Endodermal cell (in vitro differentiated cells): Measurements from ENCODE around the gene ADGB. TPM values are rescaled to one million over a fixed set of nuclear protein-coding genes. Genes with fewer than 3 reads are reported as not detected.
A peak's percentile ranks its signal among the peaks of the same experiment; 100 is the strongest.

ENCODE experiments used
- DNase-seq: peaks from one replicate; pipeline ENCODE4 v3.0.0-alpha.2; 2017
- H3K27ac ChIP-seq: 2 replicates; pipeline ENCODE4 v1.5.1; 2013; ENCODE audit warnings: mild to moderate bottlenecking, low read depth, low read length, moderate library complexity
- H3K27me3 ChIP-seq: 2 replicates; pipeline ENCODE4 v1.6.1; 2013; ENCODE audit warnings: mild to moderate bottlenecking, low read length, moderate library complexity; ENCODE audit not compliant: insufficient read depth, control insufficient read depth, poor library complexity, severe bottlenecking
- H3K36me3 ChIP-seq: 2 replicates; pipeline ENCODE4 v1.7.0; 2013; ENCODE audit warnings: mild to moderate bottlenecking, low read length, moderate library complexity; ENCODE audit not compliant: control insufficient read depth, insufficient read depth
- H3K4me1 ChIP-seq: one replicate; pipeline ENCODE4 v1.7.0; 2013; ENCODE audit warnings: low read length; ENCODE audit not compliant: control insufficient read depth, insufficient read depth
- H3K4me3 ChIP-seq: 2 replicates; pipeline ENCODE4 v1.5.1; 2013; ENCODE audit warnings: mild to moderate bottlenecking, low read length, moderate library complexity
- H3K9ac ChIP-seq: 2 replicates; pipeline ENCODE4 v1.6.1; 2013; ENCODE audit warnings: mild to moderate bottlenecking, low read length, moderate library complexity; ENCODE audit not compliant: poor library complexity, severe bottlenecking; ENCODE audit errors: extremely low read depth
- H3K9me3 ChIP-seq: 2 replicates; pipeline ENCODE4 v1.6.1; 2013; ENCODE audit warnings: mild to moderate bottlenecking, low read length, moderate library complexity; ENCODE audit not compliant: control insufficient read depth
- H3K27ac Mint-ChIP-seq: 2 replicates; pipeline ENCODE4 v1.8.0; 2020; ENCODE audit warnings: mixed read lengths
- H3K27me3 Mint-ChIP-seq: 2 replicates; pipeline ENCODE4 v1.8.0; 2021; ENCODE audit warnings: mild to moderate bottlenecking, mixed read lengths; ENCODE audit not compliant: insufficient read depth
- H3K36me3 Mint-ChIP-seq: 2 replicates; pipeline ENCODE4 v1.8.0; 2020; ENCODE audit warnings: low read depth, mixed read lengths
- H3K4me1 Mint-ChIP-seq: 2 replicates; pipeline ENCODE4 v1.8.0; 2020; ENCODE audit warnings: mixed read lengths
- H3K4me3 Mint-ChIP-seq: 2 replicates; pipeline ENCODE4 v1.8.0; 2020; ENCODE audit warnings: mild to moderate bottlenecking, moderate library complexity, mixed read lengths
- H3K9me3 Mint-ChIP-seq: 2 replicates; pipeline ENCODE4 v1.8.0; 2020; ENCODE audit warnings: mild to moderate bottlenecking, mixed read lengths
- CTCF ChIP-seq: fragments of 200-600 bp; sonication (generic); conservative IDR thresholded peaks from 2 replicates; pipeline ENCODE4 v1.5.0; 2021; ENCODE audit warnings: antibody characterized with exemption, mild to moderate bottlenecking
- WGBS, 2 experiments: methylation state at CpG; one replicate each; pipeline versions ENCODE4 v1.1.5 to v1.1.7; 2013; ENCODE audit warnings: missing lambda C conversion rate in 2 of 2, mixed read lengths in 1 of 2; ENCODE audit not compliant: insufficient coverage in 1 of 2, insufficient read length in 1 of 2; 5-methylcytosine and 5-hydroxymethylcytosine counted together
- total RNA-seq, 2 donors: library from RNA; stranded (reverse); fragmentation: NEBNext Ultra II Directional in 1 of 2; extraction: Animal tissue kit (Norgen Biotek cat#: 25700) in 1 of 2; gene quantifications; 2 replicates in 1 of 2; 3 replicates in 1 of 2; pipeline ENCODE4 v1.2.1, GENCODE V29; 2021

The ADGB gene
- total RNA-seq, 2 donors from 2014 or later, result 0.37 to 1.3 TPM

- Histone ChIP-seq H3K4me1 (no peaks in the 10 kb centered on the region), H3K27me3 (no peaks in the 10 kb centered on the region), H3K36me3 (no peaks in the 10 kb centered on the region), H3K9ac (no peak overlapping the region), H3K4me3 (no peak overlapping the region), H3K9me3 (no peaks in the 10 kb centered on the region), H3K27ac (no peak overlapping the region)
- DNase-seq, result no peak
- H3K36me3 Mint-ChIP-seq, result no peaks in the 10 kb centered on the region
- H3K4me3 Mint-ChIP-seq, result no peak overlapping the region
- H3K4me1 Mint-ChIP-seq, result no peaks in the 10 kb centered on the region
- H3K27me3 Mint-ChIP-seq, result no peaks in the 10 kb centered on the region
- no peaks in the 10 kb centered on the region for H3K9me3 Mint-ChIP-seq
- no peak for TF ChIP-seq CTCF
- WGBS, 2 experiments, result 80 to 82% methylated on average over 9 to 14 of the region's 14 CpGs
- H3K27ac Mint-ChIP-seq, result no peak overlapping the region
These were observed 172.4 kb downstream of the ADGB start for GRCh38 chr6:146770965-146771735.

- Histone ChIP-seq H3K36me3 (no peaks in the 10 kb centered on the region), H3K27ac (no peak overlapping the region), H3K9ac (no peak overlapping the region), H3K4me3 (no peak overlapping the region), H3K9me3 (no peaks in the 10 kb centered on the region), H3K27me3 (no peaks in the 10 kb centered on the region), H3K4me1 (peaks cover 7% of the 10 kb centered on the region)
- DNase-seq, result no peak
- H3K4me3 Mint-ChIP-seq, result no peak overlapping the region
- H3K27ac Mint-ChIP-seq, result no peak overlapping the region
- no peaks in the 10 kb centered on the region for H3K9me3 Mint-ChIP-seq
- no peaks in the 10 kb centered on the region for H3K36me3 Mint-ChIP-seq
- H3K27me3 Mint-ChIP-seq, result no peaks in the 10 kb centered on the region
- peaks cover 11% of the 10 kb centered on the region for H3K4me1 Mint-ChIP-seq
- TF ChIP-seq CTCF, result peak; percentile 60
These were observed 176.4 kb downstream of the ADGB start for GRCh38 chr6:146775220-146775619.

DNA sequence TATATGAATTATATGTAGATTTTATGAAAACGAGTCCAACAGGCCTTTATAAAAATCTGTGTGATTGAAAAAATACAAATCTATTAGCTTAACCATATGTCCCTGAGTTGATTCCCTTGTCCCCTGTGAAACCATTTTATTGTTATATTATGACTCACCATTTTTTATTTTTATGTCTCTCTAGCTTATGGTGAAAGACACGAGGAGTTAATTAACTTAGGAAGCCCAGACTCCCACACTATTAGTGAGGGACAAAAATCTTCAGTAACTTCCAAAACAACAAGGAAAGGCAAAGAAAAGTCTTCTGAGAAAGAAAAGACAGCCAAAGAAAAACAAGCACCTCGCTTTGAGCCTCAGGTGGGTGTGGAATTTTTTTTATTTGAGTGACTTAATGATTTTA is 183.1 kb downstream of the ADGB start:
- DNase-seq, result no peak
- H3K27me3 ChIP-seq, result no peaks in the 10 kb centered on the region
- 67 to 84% methylated on average over 1 to 3 of the region's 3 CpGs for WGBS, 2 experiments
- no peak for TF ChIP-seq CTCF
- H3K9me3 ChIP-seq, result no peaks in the 10 kb centered on the region
- no peak overlapping the region for H3K27ac Mint-ChIP-seq
- H3K9ac ChIP-seq, result no peak overlapping the region
- H3K27ac ChIP-seq, result no peak overlapping the region
- H3K4me1 ChIP-seq, result peaks cover 4% of the 10 kb centered on the region
- peaks cover 9% of the 10 kb centered on the region for H3K4me1 Mint-ChIP-seq
- no peaks in the 10 kb centered on the region for H3K27me3 Mint-ChIP-seq
- no peaks in the 10 kb centered on the region for H3K36me3 Mint-ChIP-seq
- no peaks in the 10 kb centered on the region for H3K36me3 ChIP-seq
- no peak overlapping the region for H3K4me3 Mint-ChIP-seq
- no peaks in the 10 kb centered on the region for H3K9me3 Mint-ChIP-seq
- no peak overlapping the region for H3K4me3 ChIP-seq
